B cell (primary cell): Measurements from ENCODE around the gene RAB6B.

ENCODE experiments used
- CTCF ChIP-seq: fragments of 200-600 bp; IDR thresholded peaks from one replicate; pipeline ENCODE4 v1.8.0; 2022; ENCODE audit warnings: antibody characterized with exemption, mild to moderate bottlenecking
- EZH2 ChIP-seq: IDR thresholded peaks from 2 replicates; pipeline ENCODE4 v1.6.1; 2012; ENCODE audit warnings: borderline replicate concordance, low read depth, mild to moderate bottlenecking, moderate library complexity, low read length; ENCODE audit not compliant: insufficient read depth, poor library complexity, severe bottlenecking

GRCh38 chr3:133803469-133803868 is 92.2 kb downstream of the RAB6B start:
- TF ChIP-seq CTCF (no peak), EZH2 (no peak)
